Stimulated activated CD8-positive, alpha-beta memory T cell treated with anti-CD3 and anti-CD28 coated beads, Interleukin-12 subunit alpha, Interleukin-12 subunit beta, amount 100 ng/mL, for 24 hours (primary cell): ENCODE measurements around the gene ELANE.
"Not testable (repeated sequence)": the region's sequence is repeated elsewhere in the genome, so short reads cannot be mapped to it uniquely, and the experiment has no call there.

Experiments used
- DNase-seq: peaks from one replicate; pipeline ENCODE4 v3.0.0-alpha.2; 2020; ENCODE audit errors: extremely low read depth

Gene ELANE

DNA sequence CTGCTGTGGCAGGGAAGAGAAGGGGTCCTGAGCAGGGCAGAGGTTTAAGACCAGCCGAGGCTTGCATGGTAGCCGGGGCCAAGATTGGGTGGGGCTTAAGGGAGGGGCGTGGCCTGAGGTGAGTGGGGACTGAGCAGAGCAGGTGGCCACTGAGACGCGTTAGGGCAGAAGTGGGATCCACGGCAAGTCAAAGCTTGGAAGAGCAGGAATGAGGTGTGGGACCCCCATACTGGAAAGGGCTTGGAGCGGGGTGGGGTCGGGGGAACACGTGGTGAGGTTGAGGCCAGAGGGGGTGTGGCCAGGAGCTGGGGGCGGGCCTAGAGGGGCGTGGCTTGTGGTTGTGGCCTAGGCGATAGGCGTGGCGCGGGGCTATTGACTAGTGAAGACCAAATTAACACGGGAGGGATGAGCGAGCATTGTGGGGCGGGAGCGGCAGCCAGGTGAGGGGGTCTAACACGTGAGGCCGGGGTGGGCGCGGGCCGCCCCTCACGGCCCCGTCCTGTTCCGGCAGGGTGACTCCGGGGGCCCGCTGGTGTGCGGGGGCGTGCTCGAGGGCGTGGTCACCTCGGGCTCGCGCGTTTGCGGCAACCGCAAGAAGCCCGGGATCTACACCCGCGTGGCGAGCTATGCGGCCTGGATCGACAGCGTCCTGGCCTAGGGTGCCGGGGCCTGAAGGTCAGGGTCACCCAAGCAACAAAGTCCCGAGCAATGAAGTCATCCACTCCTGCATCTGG, 10.6 kb downstream of the ELANE start:
- no peak for DNase-seq

DNA sequence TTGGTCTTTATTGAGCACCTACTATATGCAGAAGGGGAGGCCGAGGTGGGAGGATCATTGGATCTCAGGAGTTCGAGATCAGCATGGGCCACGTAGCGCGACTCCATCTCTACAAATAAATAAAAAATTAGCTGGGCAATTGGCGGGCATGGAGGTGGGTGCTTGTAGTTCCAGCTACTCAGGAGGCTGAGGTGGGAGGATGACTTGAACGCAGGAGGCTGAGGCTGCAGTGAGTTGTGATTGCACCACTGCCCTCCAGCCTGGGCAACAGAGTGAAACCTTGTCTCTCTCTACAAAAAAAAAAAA, 11.2 kb downstream of the ELANE start:
- DNase-seq, result no peak

DNA sequence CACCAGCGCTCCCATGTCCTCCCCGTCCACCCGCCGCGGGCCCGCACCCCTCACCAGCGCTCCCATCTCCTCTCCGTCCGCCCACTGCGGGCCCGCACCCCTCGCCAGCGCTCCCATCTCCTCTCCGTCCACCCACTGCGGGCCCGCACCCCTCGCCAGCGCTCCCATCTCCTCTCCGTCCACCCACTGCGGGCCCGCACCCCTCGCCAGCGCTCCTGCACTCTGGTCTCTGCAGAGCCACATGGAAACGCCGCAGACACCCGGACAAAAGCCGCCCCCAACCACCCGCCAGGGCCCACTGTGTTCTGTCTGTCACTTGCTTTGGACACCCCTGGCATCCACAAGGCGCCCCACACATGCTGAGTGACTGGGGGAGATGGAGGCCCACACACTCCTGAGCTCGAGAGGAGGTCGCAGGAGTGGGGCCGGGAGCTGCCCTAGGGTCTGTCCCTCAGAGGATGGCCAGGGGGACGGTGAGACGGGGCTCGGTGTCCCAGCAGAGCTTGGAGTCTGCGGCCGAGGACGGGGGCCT, 14.7 kb downstream of the ELANE start:
- no peak for DNase-seq

DNA sequence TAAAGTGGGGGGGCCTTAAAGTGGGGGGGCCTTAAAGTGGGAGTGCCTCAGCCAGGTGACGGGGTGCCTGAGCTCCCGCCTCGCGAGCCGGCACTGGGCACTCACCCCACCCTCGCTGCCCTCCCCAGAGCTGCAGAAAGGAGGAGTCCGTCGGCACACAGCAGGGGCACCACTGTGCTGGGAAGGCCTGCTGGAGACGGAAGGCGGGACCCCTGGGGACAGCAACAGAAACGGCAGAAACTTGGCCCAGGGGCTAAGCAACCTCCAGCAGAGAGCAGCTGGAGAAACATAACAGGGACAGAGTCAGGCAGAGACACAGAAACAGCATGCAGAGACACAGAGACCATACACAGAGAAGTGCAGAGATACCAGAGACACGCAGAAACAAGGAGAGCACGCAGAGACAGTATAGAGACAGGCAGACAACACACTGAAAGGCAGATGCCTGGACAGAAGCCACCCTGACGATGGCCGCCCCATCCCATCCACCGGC, 15.2 kb downstream of the ELANE start:
- DNase-seq, result no peak

DNA sequence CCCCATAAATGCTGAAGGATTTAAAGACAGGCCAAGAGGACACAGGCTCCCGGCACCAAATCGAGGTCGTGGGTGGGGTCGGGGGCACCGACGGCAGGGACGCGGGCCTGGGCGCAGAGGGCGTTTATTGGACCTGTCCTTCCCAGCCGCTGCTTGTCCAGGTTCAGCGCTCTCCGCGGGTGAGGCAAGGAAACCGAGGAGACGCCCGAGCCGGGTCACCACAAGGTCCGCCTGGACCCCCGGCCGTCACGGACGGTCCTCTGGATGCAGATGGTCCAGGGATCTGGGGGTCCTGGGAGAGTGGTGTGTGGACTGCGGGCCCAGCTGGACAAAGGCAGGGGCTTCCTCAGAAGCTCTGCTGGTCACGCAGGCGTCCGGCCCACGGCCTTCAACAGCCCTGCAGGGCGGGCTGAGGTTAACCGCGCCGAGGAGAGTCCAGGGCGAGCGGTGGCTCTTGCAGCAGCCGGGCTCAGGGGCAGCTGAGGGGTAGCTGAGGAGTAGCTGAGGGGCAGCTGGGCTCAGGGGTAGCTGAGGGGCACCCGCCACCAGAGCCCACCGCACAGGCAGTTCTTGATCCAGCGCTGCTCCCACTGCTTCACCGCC, 15.9 kb downstream of the ELANE start:
- no peak for DNase-seq

DNA sequence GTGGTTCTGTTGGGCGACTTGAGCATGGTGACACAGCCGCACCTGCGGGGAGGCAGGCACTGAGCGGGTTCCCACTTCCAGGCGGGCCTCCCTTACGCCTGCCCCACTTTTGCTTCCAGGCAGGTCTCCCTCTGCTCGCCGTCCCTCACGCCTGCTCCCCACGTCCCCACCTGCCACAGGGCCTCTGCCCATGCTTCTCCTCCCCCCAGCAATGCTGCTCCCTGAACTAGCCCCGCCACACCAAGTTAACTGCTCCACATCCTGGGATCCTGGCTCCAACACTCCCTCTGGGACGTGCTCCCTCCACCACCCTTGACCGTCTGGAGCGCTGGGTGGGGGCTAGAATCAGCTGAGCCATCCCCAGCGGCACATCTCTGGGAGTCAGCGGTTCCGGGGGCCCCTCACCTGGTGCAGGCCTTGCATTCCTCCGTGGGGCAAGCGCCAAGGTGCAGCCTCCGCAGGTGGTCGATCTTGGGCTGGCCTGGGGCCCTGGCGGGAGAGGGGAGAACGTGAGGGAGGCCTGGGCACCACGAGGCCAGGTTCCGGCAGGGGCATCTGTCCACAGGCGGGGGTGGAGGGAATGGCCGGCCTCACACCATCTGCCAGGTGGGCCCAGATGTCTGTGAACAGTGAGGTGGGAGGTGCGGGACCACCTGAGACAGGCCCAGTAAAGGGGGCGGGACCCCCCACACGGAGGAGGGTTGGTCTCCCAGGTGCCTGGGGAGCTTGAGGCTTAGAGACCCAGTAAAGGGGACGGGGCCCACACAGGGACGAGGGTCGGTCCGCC, 16.5 kb downstream of the ELANE start:
- DNase-seq, result no peak

DNA sequence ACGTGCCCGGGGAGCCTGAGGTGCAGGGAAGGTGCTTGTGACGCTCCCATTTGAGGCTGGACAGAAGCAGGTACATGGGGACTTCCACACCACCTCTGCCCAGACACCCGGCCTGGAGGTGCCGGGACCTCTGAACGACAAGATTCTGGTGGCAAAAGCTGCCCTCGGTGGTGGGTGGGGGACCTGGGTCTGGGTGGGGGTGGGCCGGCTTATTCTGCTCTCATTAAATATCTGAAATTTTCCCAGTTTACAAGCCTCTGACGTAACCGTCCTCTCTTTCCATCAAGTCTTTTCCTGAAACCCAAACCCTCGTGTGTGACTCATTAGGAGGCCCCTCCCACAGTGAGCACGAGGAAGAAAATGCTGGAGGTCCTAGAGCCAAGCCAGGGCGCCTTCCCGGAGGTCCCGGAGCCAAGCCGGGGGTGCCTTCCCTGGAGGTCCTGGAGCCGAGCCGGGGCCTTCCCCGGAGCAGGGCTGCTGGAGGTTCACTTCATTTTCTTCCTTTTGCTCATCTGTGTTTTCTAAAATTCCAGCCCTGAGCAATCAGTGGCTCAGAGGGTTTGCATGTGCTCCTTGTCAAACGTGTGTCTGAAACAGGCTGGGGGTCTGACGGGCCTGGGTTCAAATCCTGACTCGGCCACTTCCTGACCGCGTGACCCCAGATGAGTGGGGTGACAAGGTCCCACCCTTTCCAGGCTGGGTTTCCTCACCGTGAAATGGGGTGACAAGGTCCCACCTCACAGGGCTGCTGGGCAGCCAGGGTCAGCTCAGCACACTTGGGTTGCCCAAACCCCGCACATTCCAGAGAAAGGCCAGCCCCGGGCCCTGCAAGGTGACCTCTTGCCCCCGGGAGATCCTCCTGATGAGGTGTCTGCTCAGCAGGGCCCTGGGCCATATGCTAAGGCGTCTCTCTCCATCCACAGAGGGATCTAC, 17.4 kb downstream of the ELANE start:
- DNase-seq, result no peak

DNA sequence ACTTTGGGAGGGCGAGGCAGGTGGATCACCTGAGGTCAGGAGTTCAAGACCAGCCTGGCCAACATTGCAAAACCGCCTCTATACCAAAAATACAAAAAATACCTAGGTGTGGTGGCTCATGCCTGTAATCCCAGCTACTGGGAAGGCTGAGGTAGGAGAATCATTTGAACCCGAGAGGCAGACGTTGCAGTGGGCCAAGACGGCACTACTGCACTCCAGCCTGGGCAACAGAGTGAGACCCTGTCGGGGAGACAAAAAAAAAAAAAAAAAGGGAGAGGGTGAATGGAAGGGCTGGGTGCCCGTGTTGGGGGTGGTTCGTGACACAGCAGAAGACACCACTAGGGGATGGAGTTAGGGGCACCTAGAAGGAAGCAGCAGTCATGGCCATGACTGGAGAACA, 18.2 kb downstream of the ELANE start:
- no peak for DNase-seq

DNA sequence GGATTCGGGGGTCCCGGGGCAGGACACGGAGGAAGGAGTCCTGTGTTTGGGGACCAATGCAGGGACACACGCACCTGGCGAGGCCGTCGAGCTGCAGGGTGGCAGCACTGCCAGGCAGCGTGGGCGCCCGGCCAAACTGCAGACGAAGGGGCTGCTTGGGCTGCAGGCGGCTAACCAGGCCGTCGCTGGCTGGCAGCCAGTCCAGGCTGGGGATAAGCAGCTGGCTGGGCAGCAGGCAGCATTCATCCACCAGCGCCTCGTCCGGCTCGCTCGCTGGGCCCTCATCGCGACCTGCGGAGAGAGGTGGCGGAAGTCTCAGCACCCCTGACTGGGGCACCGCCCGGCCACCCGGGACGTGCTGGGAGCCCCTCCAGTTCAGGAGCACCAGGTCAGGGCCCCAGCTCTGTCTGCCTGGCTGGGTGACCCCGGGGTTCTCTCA, 18.9 kb downstream of the ELANE start:
- DNase-seq, result no peak

DNA sequence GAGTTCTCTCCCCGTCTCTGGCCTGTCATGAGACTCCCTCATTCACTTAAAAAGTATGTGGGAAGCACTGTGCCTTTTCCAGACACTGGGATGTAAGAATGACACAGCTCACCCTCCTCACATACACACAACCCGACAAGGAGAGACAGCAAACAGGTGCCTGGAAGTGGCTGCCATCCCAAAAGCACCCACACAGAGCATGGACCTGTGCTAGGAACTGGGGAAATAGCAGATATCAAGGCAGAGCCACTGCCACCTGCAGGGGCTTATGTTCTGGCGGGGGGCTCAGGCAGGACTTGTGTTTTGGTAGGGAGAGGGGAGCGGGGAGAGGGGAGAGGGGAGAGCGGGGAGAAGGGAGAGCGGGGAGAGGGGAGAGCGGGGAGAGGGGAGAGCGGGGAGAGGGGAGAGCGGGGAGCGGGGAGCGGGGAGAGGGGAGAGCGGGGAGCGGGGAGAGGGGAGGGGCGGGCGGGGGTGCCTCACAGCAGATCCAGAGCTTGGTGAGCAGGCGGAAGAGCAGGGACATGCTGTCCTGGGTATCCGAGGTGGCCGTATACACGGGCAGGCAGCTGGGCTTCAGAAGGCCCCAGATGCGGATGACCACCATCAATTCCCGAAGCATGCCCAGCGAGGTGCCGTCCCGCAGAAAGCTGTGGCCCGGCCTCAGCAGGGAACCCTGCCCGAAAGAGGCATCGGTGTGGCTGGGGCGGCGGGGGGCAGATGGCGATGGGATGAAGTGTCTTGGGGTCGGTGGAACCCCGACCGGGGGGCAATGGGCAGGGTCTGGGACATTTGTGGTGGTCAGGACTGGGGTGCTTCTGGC, 19.6 kb downstream of the ELANE start:
- DNase-seq, result no peak

DNA sequence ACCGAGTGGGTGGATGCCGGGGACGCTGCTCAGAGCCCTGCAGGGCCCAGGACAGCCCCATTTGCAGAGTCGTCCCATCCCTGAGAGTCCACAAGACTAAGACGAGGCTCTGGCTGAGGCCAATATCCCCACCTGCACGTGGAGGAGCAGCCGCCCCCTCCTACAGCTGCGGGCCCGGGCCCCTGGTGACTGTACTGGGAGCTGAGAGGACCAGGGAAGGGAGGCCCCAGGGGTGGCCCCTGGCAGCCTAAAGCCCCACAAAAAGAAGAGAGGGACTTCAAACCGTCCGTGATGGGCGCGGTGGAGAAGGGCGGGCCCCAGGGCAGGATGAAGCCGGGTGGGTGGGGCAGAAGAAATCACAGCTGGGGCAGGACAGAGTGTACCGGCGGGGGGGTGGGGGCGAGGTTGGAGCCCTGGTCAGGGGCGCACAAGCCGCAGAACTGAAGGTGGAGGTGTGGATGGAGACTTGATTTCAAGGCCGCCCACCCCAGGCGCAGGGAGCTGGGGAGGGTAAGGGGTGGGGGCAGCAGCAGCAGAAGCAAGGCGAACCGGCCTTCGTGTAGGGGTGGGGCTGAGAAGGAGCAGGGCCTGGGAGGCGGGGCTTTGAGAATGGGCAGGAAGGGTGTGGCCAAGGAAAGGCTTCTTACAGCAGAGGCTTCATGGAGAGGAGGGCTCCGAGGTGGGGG, 20.3 kb downstream of the ELANE start:
- DNase-seq, result peak; percentile 64

DNA sequence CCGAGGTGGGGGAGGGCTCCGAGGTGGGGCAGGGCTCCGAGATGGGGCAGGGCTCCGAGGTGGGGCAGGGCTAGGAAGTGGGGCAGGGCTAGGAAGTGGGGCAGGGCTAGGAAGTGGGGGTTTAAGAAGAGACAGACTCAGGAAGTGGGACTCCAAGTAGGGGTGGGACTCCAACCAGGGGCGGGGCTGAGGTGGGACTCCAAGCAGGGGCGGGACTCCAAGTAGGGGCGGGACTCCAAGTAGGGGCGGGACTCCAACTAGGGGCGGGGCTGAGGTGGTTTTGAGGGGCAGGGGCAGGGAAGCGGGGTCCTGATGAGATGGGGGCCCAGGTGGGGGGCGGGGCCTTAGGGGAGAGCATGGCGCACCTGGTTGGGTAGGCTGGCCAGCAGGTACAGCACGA, 21.0 kb downstream of the ELANE start:
- DNase-seq, result no peak

DNA sequence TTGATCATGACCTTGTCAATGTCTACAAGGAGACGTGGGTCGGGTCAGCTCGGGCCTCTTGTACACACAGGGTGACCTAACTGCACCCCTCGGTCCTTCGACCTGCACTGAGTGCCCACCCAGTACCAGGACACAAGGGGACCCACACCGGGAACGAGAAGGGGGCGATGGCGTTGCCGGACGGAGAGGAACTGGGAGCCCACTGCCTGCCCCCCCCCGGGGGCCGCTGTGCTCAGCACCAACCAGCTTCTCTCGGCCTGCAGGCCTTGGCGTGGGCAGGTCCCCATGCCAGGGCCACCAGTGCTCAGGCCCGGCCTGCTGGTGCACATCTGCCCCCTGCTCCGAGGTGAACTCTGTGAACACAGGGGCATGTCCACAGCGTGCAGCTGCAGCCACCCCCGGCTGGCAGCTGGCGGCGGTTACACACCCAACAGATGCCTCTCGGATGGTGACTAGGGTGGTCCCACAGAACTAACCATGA, 21.5 kb downstream of the ELANE start:
- DNase-seq, result no peak

DNA sequence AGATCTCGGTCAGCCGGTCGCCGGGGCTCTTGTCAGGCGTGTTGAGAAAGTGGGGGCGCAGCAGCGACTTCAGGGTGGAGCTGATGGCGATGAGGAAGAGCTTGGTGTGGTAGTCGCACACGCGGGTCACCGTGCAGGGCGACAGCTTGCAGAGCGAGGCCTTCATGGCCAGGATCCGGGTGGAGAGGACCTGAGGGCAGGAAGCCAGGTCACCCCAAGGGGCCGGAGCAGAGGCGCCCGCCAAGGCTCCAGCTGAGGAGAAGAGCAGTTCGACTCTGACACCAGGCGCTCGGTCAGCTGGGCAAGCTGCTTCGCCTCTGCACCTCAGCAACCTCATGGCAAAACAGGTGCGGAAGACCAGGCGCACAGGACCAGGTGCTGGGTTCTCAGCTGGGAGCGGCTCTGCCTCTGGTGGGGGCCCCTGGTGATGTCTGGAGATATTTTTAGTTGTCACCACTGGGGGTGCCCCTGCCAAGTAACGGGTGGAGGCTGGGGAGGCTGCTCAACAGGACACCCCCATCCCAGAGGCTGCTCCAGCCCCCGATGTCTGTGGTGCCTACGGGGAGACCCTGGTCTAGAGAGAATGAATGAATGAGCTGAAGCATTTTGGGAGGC, 23.3 kb downstream of the ELANE start:
- no peak for DNase-seq

DNA sequence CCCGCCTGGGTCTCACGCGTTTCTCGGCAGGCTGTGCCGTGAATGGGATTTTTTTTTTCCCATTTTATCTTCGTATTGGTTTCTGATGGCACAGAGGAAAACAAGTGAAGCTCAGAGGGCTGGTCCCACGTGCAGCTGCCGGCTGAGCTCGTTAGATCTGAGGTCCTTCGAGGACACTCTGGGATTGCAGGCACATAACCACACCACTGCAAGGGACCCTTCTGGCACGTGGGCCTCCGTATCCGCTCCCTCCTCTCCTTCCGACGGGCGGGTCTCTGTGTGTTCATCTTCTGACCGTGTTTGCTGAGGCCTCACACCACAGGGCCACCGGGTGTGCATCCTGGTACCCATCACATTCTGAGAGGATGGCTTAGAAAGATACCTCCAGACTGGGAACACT, 24.0 kb downstream of the ELANE start:
- no peak for DNase-seq

DNA sequence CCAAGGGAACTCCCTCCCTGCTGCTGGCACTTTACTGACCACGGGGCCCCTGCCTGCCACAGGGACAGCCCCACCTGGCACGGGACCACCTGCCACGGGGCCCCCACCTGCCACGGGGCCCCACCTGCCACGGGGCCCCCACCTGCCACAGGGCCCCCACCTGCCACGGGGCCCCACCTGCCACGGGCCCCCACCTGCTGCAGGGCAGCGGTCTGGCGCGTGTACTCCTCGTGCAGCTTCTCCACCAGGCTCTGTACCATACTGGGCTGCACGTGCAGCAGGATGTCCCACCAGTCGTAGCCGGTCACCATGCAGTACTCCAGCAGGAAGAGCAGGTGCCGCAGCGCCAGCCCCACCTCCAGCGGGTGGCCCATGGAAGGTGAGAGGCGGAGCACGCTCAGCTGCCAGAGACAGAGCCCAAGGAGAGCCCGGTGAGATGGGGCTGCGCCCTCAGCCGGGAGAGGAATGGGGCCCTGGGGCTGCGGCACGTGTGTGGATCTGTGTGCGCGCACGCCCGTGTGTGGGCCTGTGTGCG, 24.7 kb downstream of the ELANE start:
- no peak for DNase-seq

DNA sequence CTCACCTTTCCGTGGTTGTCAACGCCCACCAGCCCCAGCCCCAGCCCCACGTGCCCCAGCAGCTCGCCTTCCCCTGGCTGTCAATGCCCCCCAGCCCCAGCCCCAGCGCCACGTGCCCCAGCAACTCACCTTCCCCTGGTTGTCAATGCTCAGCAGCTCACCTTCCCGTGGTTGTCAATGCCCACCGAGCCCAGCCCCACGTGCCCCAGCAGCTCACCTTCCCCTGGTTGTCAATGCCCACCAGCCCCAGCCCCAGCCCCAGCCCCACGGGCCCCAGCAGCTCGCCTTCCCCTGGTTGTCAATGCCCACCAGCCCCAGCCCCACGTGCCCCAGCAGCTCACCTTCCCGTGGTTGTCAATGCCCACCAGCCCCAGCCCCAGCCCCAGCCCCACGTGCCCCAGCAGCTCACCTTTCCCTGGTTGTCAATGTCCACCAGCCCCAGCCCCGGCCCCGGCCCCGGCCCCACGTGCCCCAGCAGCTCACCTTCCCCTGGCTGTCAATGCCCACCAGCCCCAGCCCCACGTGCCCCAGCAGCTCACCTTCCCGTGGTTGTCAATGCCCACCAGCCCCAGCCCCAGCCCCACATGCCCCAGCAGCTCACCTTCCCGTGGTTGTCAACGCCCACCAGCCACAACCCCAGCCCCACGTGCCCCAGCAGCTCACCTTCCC, 26.0 kb downstream of the ELANE start:
- not testable (repeated sequence) for DNase-seq

DNA sequence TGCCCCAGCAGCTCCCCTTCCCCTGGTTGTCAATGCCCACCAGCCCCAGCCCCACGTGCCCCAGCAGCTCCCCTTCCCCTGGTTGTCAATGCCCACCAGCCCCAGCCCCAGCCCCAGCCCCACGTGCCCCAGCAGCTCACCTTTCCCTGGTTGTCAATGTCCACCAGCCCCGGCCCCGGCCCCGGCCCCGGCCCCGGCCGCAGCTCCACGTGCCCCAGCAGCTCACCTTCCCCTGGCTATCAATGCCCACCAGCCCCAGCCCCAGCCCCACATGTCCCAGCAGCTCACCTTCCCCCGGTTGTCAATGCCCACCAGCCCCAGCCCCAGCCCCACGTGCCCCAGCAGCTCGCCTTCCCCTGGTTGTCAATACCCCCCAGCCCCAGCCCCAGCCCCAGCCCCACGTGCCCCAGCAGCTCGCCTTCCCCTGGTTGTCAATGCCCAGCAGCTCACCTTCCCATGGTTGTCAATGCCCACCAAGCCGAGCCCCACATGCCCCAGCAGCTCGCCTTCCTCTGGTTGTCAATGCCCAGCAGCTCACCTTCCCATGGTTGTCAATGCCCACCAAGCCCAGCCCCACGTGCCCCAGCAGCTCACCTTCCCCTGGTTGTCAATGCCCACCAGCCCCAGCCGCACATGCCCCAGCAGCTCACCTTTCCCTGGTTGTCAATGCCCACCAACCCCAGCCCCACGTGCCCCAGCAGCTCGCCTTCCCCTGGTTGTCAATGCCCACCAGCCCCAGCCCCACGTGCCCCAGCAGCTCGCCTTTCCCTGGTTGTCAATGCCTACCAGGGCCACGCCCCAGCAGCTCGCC, 26.9 kb downstream of the ELANE start:
- DNase-seq, result not testable (repeated sequence)
